IPS DF 4.7 (cell line): Measurements from ENCODE around the gene LRRC75A.
"Not testable (repeated sequence)": the region's sequence is repeated elsewhere in the genome, so short reads cannot be mapped to it uniquely, and the experiment has no call there.

Experiments
- DNase-seq: peaks from one replicate; pipeline ENCODE4 v3.0.0-alpha.2; 2013; ENCODE audit warnings: low spot score; ENCODE audit errors: extremely low read depth

The LRRC75A gene

DNA sequence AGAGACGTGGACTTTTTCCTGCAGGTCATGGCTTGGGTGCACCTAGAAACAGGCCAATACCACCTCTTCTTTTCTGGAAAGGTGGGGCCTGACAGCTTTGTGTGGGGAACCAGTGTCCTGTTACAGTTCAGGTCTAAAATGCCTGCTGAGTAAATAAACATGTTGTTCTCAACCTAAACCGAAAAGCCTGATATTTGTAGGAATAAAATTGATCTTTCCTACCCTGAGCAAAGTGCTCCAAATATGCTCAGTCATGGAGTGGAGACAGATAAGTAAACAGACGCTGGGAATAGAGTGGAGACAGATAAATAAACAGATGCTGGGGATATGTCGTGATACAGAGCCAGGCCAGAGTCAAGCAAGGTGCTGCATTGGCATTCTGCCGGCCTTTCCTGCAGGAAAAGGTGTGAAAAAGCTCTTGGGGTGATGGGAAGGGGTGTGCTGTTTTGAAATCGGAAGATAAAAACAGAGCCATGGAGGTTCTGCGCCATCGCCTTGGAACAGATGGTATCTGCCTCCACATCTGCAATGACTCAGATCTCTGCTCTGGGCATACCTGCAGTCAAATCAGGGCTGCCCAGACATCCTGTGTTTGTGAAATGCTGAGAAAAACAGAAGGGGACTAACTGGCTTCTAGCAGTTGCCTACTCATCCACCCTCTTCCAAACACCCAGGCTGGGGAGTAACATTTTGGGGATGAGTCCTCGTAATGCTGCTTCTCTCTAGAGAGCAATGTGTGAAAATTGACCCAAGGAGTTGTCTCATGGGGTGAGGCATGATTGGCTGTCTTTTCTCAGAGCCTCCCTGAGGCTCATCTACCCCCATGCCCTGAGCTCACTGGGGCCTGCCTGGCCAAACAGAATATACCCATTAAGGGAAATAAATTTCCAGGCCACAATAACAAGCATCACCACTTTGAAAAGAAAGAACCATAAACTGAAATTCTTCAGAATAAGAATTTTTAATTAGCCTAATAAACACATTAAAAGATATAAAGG lies 93.4 kb downstream of the LRRC75A start:
- DNase-seq = no peak

- DNase-seq = not testable (repeated sequence)
Measured at GRCh38 chr17:16396693-16397092, 95.3 kb downstream of the LRRC75A start.

- DNase-seq = not testable (repeated sequence)
Measured at GRCh38 chr17:16395887-16396286, 96.1 kb downstream of the LRRC75A start.

GRCh38 chr17:16392491-16392890 lies 99.5 kb downstream of the LRRC75A start:
- not testable (repeated sequence) for DNase-seq
